Astrocyte (in vitro differentiated cells and primary cell): ENCODE results near the gene CORIN.

Experiments
- EZH2 ChIP-seq: IDR thresholded peaks from 2 replicates; pipeline ENCODE4 v1.6.1; 2012; ENCODE audit warnings: mild to moderate bottlenecking, low read length, inconsistent platforms; ENCODE audit not compliant: insufficient read depth
- TF ChIP-seq, protein P1 (sequence below): IDR thresholded peaks from 2 replicates; pipeline ENCODE4 v1.5.1; 2011; ENCODE audit warnings: low read depth, mild to moderate bottlenecking, inconsistent platforms, low read length, moderate library complexity; ENCODE audit not compliant: insufficient read depth

DNA sequence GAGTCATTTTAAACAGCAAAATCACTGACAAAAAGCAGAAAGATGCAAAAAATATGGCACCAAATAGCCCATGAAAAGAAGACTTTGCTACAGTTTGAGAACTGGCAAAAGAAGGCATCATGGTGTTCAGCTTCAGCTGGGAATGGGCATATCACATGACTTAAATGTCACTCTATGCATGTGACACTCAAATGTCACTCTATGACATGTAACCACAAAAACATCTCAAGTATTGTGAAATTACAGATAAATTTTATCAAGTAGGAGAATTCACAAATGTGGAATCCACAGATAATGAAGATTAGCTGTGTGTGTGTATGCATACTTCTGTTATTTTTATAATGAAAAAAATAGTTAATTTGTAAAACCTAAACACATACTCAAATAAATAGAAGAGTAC is 270.9 kb downstream of the CORIN start:
- TF ChIP-seq, protein P1, sequence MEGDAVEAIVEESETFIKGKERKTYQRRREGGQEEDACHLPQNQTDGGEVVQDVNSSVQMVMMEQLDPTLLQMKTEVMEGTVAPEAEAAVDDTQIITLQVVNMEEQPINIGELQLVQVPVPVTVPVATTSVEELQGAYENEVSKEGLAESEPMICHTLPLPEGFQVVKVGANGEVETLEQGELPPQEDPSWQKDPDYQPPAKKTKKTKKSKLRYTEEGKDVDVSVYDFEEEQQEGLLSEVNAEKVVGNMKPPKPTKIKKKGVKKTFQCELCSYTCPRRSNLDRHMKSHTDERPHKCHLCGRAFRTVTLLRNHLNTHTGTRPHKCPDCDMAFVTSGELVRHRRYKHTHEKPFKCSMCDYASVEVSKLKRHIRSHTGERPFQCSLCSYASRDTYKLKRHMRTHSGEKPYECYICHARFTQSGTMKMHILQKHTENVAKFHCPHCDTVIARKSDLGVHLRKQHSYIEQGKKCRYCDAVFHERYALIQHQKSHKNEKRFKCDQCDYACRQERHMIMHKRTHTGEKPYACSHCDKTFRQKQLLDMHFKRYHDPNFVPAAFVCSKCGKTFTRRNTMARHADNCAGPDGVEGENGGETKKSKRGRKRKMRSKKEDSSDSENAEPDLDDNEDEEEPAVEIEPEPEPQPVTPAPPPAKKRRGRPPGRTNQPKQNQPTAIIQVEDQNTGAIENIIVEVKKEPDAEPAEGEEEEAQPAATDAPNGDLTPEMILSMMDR: no peak
- no peak for TF ChIP-seq EZH2
